Right renal cortex interstitium (tissue), 3 donors: ENCODE data around the gene MGAT4B. TPM values are rescaled to one million over a fixed set of nuclear protein-coding genes. Genes with fewer than 3 reads are reported as not detected.
A peak's percentile ranks its signal among the peaks of the same experiment; 100 is the strongest.

Experiments used
- DNase-seq, 3 donors: peaks; one replicate each; pipeline ENCODE4 v3.0.0-alpha.2; 2013; ENCODE audit warnings: low read depth in 3 of 3, low spot score in 2 of 3
- polyA plus RNA-seq, 3 donors: library from polyadenylated mRNA; unstranded; fragments of 120-200 nt; gene quantifications; one replicate each; pipeline ENCODE4 v1.2.1, GENCODE V29; 2013; ENCODE audit not compliant: insufficient read length in 3 of 3

MGAT4B gene
- polyA plus RNA-seq, 3 donors: 171 to 187 (median 176) TPM

GRCh38 chr5:179827680-179828079 is 21.0 kb upstream of the MGAT4B start:
- DNase-seq: no peak

DNA sequence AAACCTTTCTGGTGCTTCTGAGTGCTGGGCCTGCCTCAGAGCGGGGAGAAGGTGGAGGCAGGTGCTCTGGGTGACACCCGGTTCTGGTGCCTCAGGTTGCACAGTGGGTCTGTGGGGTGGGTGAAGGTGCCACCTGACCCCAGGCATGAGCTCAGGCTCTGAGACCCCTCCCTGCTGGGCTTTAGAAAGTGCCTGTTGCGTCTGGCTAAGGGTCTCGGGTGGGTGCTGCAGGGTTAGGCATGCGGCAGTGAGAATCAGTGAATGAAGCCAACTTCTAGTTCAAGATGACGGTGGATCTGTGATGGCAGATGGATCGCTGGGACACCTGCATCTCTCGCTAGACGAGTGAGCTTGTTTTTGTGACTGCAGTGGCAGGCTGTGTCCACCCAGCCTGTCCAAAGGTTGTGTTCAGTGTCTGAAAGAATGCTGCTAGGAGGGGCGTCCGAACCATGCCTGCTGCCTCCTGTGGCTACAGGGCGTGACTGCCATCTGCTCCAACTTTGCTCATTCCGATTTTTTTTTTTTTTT is 19.1 kb upstream of the MGAT4B start:
- DNase-seq: no peak

GRCh38 chr5:179824745-179825112 is 18.1 kb upstream of the MGAT4B start:
- no peak for DNase-seq

GRCh38 chr5:179823937-179824744 is 17.5 kb upstream of the MGAT4B start:
- no peak for DNase-seq

DNA sequence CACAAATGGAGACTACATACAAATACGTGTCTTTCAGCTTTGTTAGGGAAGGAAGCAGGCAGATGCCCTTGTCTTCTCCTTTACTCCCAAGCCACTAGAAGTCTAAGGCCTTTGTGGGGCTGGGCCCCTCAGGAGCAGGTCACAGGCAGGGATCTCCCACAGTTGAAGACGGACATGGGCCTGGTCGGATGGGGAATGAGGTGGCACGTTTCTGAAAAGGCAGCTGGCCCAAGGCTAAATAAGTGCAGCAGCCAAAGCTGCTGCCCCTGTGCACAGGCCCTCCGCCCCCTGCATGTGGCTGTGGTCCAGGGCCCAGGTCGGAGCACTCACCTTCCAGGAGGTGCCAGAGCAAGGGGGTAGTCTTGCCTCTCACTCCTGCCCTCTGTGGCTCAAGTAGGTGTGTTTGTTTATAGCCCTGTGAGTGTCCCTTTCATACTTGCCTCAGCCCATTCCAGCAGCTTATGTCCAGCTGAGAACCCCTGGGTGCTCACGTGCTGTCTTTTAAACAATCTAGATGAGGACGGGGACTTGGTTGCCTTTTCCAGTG is 15.9 kb upstream of the MGAT4B start:
- DNase-seq: no peak

GRCh38 chr5:179822059-179822432 is 15.4 kb upstream of the MGAT4B start:
- no peak for DNase-seq

GRCh38 chr5:179821298-179822058 is 14.8 kb upstream of the MGAT4B start:
- DNase-seq: peak in 1 of 3 donors; percentile 80

DNA sequence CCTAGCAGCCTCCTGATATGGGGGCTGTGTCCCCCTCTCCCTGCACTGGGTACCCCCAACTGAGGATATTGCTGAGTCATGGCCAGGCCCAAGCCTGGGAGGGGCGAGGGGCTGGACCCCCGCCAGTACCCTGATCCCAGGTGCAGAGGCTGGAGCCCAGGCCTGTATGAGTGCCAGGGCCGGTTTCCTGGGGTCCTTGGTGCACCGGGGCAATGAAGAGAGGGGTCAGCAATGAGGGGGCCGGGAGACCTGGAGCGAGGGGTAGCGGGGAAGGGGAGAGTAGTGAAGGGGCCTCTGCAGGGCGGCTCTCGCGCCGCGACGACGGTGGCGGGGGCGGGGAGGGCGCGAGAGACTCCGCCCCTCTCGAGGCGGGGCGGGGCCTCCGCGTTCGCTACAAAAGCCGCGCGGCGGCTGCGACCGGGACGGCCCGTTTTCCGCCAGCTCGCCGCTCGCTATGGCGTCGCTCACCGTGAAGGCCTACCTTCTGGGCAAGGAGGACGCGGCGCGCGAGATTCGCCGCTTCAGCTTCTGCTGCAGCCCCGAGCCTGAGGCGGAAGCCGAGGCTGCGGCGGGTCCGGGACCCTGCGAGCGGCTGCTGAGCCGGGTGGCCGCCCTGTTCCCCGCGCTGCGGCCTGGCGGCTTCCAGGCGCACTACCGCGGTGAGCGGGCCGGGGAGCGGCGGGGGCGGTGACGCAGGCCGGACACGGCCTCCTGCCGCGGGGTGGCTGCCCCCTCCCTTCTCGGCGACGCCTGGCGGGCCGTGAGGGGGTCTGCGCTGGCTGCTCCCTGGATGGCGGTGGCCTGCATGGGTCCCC is 14.0 kb upstream of the MGAT4B start, which contains the start of gene SQSTM1:
SQSTM1 (plus strand) TSS at position 423 of the 815 bp plus-strand sequence; CDS start at position 455, 32 bp downstream.
- peak in 1 of 3 donors; percentile 82 for DNase-seq

DNA sequence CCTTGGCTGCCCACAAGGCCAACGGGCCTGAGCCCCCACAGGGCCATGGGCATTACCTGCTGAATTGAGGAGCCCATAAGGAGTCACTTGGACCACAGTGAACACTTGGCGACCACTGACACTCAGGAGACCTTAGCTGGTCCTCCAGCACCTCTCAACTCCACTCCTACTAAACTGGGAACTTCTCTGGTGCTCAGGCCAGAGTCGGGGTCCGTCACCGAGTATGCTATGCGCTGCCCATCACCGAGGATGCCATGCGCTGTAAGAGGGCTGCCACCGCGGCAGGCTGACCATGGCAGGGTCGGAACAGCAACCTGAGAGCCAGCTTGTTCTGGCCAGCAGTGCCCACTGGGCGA is 13.4 kb upstream of the MGAT4B start:
- no peak for DNase-seq

DNA sequence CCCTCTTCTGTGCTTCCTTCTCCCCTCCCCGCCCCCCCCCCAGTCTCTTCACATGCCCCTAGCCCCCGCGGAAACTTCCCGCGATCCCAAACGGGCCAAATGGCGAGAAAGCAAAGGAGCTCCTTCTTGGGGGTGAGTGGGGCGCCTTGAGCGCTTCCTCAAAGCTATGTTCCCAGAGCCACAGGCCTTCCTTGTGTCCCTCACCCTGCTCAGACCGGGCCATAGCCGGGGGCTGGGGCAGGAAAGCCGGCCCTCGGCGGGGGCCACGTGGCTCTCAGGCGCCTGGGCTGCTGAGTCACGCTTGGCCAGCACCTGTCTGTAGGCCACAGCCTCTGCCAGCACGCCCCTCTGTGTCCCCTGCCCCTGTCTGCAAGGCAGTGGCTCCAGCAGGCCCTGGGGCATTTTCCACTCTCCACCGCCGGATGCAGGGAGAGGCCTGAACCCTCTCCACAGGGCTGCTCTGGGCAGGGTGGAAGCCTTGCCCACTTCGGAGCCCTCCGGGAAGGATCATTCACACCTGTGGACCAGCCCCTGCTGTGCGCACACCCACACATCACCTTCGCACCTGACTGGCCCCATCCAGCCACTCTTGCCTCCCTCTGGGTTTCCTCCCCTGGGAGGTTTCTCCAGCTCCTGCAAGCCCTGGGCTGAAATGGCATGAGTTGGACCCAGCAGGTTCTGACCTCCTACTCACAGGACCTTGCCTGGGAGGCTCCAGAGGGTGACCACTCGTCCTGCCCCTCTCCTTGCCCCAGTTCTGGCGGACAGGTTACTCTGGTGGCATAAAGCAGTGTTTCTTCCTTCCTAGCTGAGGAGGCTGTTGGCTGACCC is 12.8 kb upstream of the MGAT4B start:
- no peak for DNase-seq

GRCh38 chr5:179818746-179819295 is 12.2 kb upstream of the MGAT4B start:
- DNase-seq: no peak

DNA sequence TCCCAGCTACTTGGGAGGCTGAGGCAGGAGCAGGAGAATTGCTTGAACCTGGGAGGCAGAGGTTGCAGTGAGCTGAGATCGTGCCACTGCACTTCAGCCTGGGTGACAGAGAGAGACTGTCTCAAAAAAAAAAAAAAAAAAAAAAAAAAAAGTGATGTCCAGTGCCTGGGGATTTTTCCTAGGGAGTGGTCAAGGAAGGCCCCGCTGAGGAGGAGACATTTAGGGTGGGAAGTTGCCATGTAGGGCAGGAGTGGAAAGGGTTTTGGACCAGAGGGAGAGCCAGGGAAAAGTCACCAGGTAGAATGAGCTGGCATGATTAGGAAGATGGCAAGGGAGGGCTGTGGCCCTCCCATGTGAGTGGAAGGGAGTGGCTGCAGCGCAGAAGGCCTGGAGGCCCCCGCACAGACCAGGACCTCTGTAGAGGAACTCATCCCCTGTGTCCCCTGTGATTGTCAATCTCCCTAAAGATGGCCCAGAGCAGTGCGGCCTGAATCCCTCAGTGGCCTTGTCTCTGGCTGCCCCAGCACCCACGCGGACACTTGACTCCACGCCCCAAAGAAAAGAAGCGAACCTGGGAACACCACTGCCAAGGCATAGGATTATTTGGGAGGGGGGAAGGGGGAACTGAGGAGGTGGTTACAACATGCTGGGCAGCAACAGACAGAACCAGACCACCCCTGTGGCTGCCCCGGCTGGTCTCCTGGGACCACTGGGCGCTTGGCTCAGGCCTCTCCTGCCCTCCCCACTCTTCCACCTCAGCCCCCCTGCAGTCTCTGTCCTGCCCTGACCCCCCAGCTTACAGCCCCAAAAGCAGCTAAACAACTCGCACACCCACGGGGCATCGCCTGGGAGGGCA is 11.5 kb upstream of the MGAT4B start:
- DNase-seq: no peak

DNA sequence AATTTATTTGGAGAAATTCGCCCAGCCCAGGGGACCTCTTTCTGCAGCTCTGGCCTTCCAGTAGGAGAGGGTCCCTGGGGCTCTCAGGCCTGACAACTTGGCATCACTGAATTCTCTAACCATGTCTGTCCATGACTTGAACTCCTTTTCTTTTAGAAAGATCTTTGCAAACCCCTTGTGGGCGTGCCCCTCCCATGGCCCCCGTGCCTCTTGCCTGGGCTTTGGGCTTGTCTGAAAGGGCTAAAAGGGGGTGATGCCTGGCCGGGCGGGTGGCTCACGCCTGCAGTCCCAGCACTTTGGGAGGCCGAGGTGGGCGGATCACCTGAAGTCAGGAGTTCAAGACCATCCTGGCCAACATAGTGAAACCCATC is 10.8 kb upstream of the MGAT4B start:
- no peak for DNase-seq

- no peak for DNase-seq
Observed at GRCh38 chr5:179816796-179817469, 10.3 kb upstream of the MGAT4B start.

DNA sequence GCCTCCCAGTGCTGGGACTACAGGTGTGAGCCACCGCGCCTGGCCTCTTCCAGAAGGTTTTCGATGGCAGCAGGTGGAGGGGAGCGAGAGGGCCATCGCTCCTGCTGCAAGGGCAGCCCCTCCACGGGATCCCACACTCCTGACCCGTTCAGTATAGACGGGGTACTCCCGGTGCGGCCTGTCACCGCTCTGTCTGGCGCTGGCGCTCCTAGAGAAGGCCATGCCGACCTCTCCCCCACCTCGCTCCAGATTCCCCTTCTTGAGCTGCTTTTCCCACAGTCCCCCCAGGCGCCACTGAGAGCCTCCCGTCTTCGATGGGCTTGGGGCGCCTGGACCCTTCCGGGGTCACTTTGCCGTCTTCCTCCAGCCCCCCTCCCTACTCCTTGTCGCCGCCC is 9.7 kb upstream of the MGAT4B start:
- DNase-seq: no peak

GRCh38 chr5:179815491-179816249 is 9.0 kb upstream of the MGAT4B start:
- DNase-seq: no peak

GRCh38 chr5:179814090-179814489 is 7.4 kb upstream of the MGAT4B start:
- no peak for DNase-seq
